Body of pancreas (tissue), 4 donors: ENCODE data around the gene DTNA.

Experiments used
- CTCF ChIP-seq, 7 experiments: fragments of 450-650 bp in 4 of 7; fragments of 200-600 bp in 3 of 7; sonication (generic) in 3 of 7; IDR thresholded peaks; one replicate each; pipeline ENCODE4 v1.5.1; 2016 to 2019; ENCODE audit warnings: antibody characterized with exemption in 7 of 7
- POLR2A ChIP-seq, 3 donors: fragments of 450-650 bp; IDR thresholded peaks; one replicate each; pipeline ENCODE4 v1.6.1; 2016; ENCODE audit warnings: antibody characterized with exemption in 3 of 3, mild to moderate bottlenecking in 2 of 3

- TF ChIP-seq CTCF (IDR thresholded peaks at IDR 0.05) = no peak
- no peak for TF ChIP-seq POLR2A (IDR thresholded peaks at IDR 0.05)
These were observed 153.6 kb downstream of the DTNA start for GRCh38 chr18:34863702-34864101.
